ENCODE data around the gene PEX13.

- TF ChIP-seq CTCF (IDR thresholded peaks at IDR 0.05) (no peak), POLR2AphosphoS5 (IDR thresholded peaks at IDR 0.05) (no peak), POLR2A (IDR thresholded peaks at IDR 0.05) (no peak), EP300 (IDR thresholded peaks at IDR 0.05) (no peak)
These were observed 1.3 kb downstream of the PEX13 start for GRCh38 chr2:61018798-61019197.

Data from gastroesophageal sphincter (tissue), 3 donors.